Right lobe of liver (tissue), 6 donors: ENCODE data around the gene RGS9. TPM values are rescaled to one million over a fixed set of nuclear protein-coding genes. Genes with fewer than 3 reads are reported as not detected.

Experiments
- ATAC-seq, 4 donors: fragments of 200-7000 bp; cut with Tn5 transposase; one replicate each; pipeline ENCODE4 v1.9.1; 2020; ENCODE audit warnings: mild to moderate bottlenecking in 4 of 4, moderate library complexity in 4 of 4
- DNase-seq, 3 donors: peaks; one replicate each; pipeline ENCODE4 v3.0.0-alpha.2; 2020
- H3K27ac ChIP-seq, 3 donors: fragments of 200-600 bp; one replicate each; pipeline ENCODE4 v1.8.0; 2022
- H3K27me3 ChIP-seq, 2 donors: fragments of 200-600 bp; one replicate each; pipeline ENCODE4 v1.8.0; 2022
- H3K36me3 ChIP-seq, 4 donors: fragments of 200-600 bp; sonication (generic) in 1 of 4; one replicate each; pipeline versions ENCODE4 v1.5.1 to v1.8.0; 2017 to 2022; ENCODE audit warnings: control low read depth in 1 of 4
- H3K4me1 ChIP-seq, 4 donors: fragments of 200-600 bp; sonication (generic) in 1 of 4; one replicate each; pipeline versions ENCODE4 v1.5.1 to v1.8.0; 2017 to 2022; ENCODE audit warnings: control low read depth in 1 of 4
- H3K4me3 ChIP-seq, 3 donors: fragments of 200-600 bp; one replicate each; pipeline ENCODE4 v1.8.0; 2022
- H3K9me3 ChIP-seq, 4 donors: fragments of 200-600 bp; sonication (generic) in 1 of 4; one replicate each; pipeline versions ENCODE4 v1.5.1 to v1.8.0; 2017 to 2022; ENCODE audit warnings: control low read depth in 1 of 4
- CTCF ChIP-seq, 4 donors: fragments of 200-600 bp in 3 of 4; fragments of 450-650 bp in 1 of 4; IDR thresholded peaks; one replicate each; pipeline versions ENCODE4 v1.5.1 to v1.8.0; 2016 to 2022; ENCODE audit warnings: antibody characterized with exemption in 4 of 4, mild to moderate bottlenecking in 2 of 4
- POLR2A ChIP-seq: fragments of 450-650 bp; IDR thresholded peaks from one replicate; pipeline ENCODE4 v1.6.1; 2017; ENCODE audit warnings: antibody characterized with exemption, mild to moderate bottlenecking
- WGBS: methylation state at CpG from one replicate; pipeline ENCODE4 v1.1.6; 2018; ENCODE audit warnings: low coverage, low lambda C conversion rate; ENCODE audit not compliant: insufficient coverage; ENCODE audit errors: missing lambda C conversion rate; 5-methylcytosine and 5-hydroxymethylcytosine counted together
- intact Hi-C, 2 donors: fragments of 100-400 bp; cut with DNase I; formaldehyde crosslinking; loops; one replicate each; pipeline versions ENCODE4 v1.11.2 to v1.14.1; 2022
- total RNA-seq, 6 experiments: library from RNA; depleted of rRNA in 2 of 6; stranded (reverse); fragments of >200 nt in 2 of 6; fragmentation: NEBNext Ultra II Directional in 3 of 6; extraction: Animal tissue kit (Norgen Biotek cat#: 25700) in 3 of 6; gene quantifications; one replicate each; pipeline versions ENCODE4 v1.1.0 to v1.2.4, GENCODE V29; 2016 to 2023
- donor health status: DM: no; HTN: yes; CAD: no.
- donor health status: DM: no; HTN: no; CAD: no.
- donor health status: DM: no; HTN: no; CAD: no.
- donor health status: DM: no; HTN: yes; CAD: no.
- donor health status: DM: no; HTN: yes; CAD: no.

Gene RGS9
- total RNA-seq, 6 experiments from 2014 or later = 1.9 to 12.8 (median 5.7) TPM

GRCh38 chr17:65181237-65182061 lies 44.3 kb downstream of the RGS9 start:
- ATAC-seq = no peak
- Histone ChIP-seq H3K27ac (no peak overlapping the region), H3K4me1 (no peaks in the 10 kb centered on the region), H3K9me3 (no peaks in the 10 kb centered on the region), H3K27me3 (no peaks in the 10 kb centered on the region), H3K4me3 (no peak overlapping the region), H3K36me3 (no peaks in the 10 kb centered on the region)
- TF ChIP-seq CTCF (IDR thresholded peaks at IDR 0.05) = no peak
- TF ChIP-seq POLR2A = no peak
- no peak for DNase-seq
- 74% methylated on average over 6 of the region's 9 CpGs for WGBS
- intact Hi-C loops = no loop called here

GRCh38 chr17:65182233-65182632 lies 45.1 kb downstream of the RGS9 start:
- no peaks in the 10 kb centered on the region for H3K27me3 ChIP-seq
- H3K27ac ChIP-seq = no peak overlapping the region
- WGBS = 63% methylated on average over 2 of the region's 9 CpGs
- no peak overlapping the region for H3K4me3 ChIP-seq
- no peaks in the 10 kb centered on the region for H3K9me3 ChIP-seq
- TF ChIP-seq CTCF (IDR thresholded peaks at IDR 0.05) (no peak), POLR2A (no peak)
- no peak for DNase-seq
- ATAC-seq = no peak
- H3K4me1 ChIP-seq = no peaks in the 10 kb centered on the region
- intact Hi-C loops = no loop called here
- no peaks in the 10 kb centered on the region for H3K36me3 ChIP-seq

GRCh38 chr17:65183736-65184135 lies 46.6 kb downstream of the RGS9 start:
- TF ChIP-seq POLR2A (no peak), CTCF (IDR thresholded peaks at IDR 0.05) (no peak)
- intact Hi-C loops = no loop called here
- H3K27me3 ChIP-seq = no peaks in the 10 kb centered on the region
- H3K4me3 ChIP-seq = no peak overlapping the region
- H3K4me1 ChIP-seq = no peaks in the 10 kb centered on the region
- no peak for ATAC-seq
- no peaks in the 10 kb centered on the region for H3K36me3 ChIP-seq
- no peaks in the 10 kb centered on the region for H3K9me3 ChIP-seq
- no peak overlapping the region for H3K27ac ChIP-seq
- DNase-seq = no peak
- WGBS = 35% methylated on average over 6 of the region's 6 CpGs

- intact Hi-C loops = no loop called here
- Histone ChIP-seq H3K4me1 (no peaks in the 10 kb centered on the region), H3K9me3 (no peaks in the 10 kb centered on the region), H3K36me3 (no peaks in the 10 kb centered on the region), H3K27me3 (no peaks in the 10 kb centered on the region), H3K4me3 (no peak overlapping the region), H3K27ac (no peak overlapping the region)
- ATAC-seq (no peak), DNase-seq (no peak)
- 60% methylated on average over 5 of the region's 5 CpGs for WGBS
- TF ChIP-seq CTCF (IDR thresholded peaks at IDR 0.05) (no peak), POLR2A (no peak)
These were observed 47.2 kb downstream of the RGS9 start for GRCh38 chr17:65184235-65184959.
